Parathyroid adenoma (tissue), 2 donors: ENCODE measurements around the gene TIGAR.

Source experiments
- H2AFZ ChIP-seq: fragments of 300-600 bp; sonication (generic); one replicate; pipeline ENCODE4 v1.7.0; 2017; ENCODE audit warnings: antibody characterized with exemption, mild to moderate bottlenecking
- H3K27ac ChIP-seq: fragments of 300-600 bp; sonication (generic); one replicate; pipeline ENCODE4 v1.7.0; 2017
- H3K27me3 ChIP-seq: fragments of 300-600 bp; sonication (generic); one replicate; pipeline ENCODE4 v1.7.0; 2017; ENCODE audit warnings: low read length; ENCODE audit not compliant: control insufficient read depth, insufficient read depth
- H3K36me3 ChIP-seq: fragments of 300-600 bp; sonication (generic); one replicate; pipeline ENCODE4 v1.7.0; 2017; ENCODE audit warnings: low read length; ENCODE audit not compliant: control insufficient read depth, insufficient read depth
- H3K4me1 ChIP-seq: fragments of 300-600 bp; sonication (generic); one replicate; pipeline ENCODE4 v1.7.0; 2017; ENCODE audit warnings: control low read depth
- H3K4me2 ChIP-seq: fragments of 300-600 bp; sonication (generic); one replicate; pipeline ENCODE4 v1.7.0; 2017; ENCODE audit warnings: low read length
- H3K4me3 ChIP-seq: fragments of 300-600 bp; sonication (generic); one replicate; pipeline ENCODE4 v1.7.0; 2017; ENCODE audit warnings: low read depth, low read length
- H3K79me2 ChIP-seq: fragments of 300-600 bp; sonication (generic); one replicate; pipeline ENCODE4 v1.7.0; 2017; ENCODE audit warnings: control low read depth
- H3K9ac ChIP-seq: fragments of 300-600 bp; sonication (generic); one replicate; pipeline ENCODE4 v1.7.0; 2017; ENCODE audit warnings: mild to moderate bottlenecking
- H3K9me3 ChIP-seq: fragments of 300-600 bp; sonication (generic); one replicate; pipeline ENCODE4 v1.7.0; 2017; ENCODE audit warnings: low read length; ENCODE audit not compliant: control insufficient read depth
- CTCF ChIP-seq: fragments of 300-600 bp; sonication (generic); IDR thresholded peaks from one replicate; pipeline ENCODE4 v1.7.0; 2017; ENCODE audit warnings: antibody characterized with exemption, mild to moderate bottlenecking
- donor health status: primary hyperparathyroidism.

Gene TIGAR

GRCh38 chr12:4401117-4401516, 80.1 kb downstream of the TIGAR start:
- H3K4me1 ChIP-seq, result no peaks in the 10 kb centered on the region

GRCh38 chr12:4402996-4403395, 82.0 kb downstream of the TIGAR start:
- Histone ChIP-seq H3K4me1 (no peaks in the 10 kb centered on the region), H3K27me3 (no peaks in the 10 kb centered on the region), H3K27ac (no peak overlapping the region), H3K36me3 (no peaks in the 10 kb centered on the region), H3K4me3 (no peak overlapping the region), H2AFZ (no peak overlapping the region), H3K79me2 (no peaks in the 10 kb centered on the region), H3K9me3 (no peaks in the 10 kb centered on the region), H3K4me2 (no peak overlapping the region), H3K9ac (no peak overlapping the region)
- no peak for TF ChIP-seq CTCF

More at GRCh38 chr12:4401117-4401516, 80.1 kb downstream of the TIGAR start:
- no peaks in the 10 kb centered on the region for H3K9me3 ChIP-seq
- no peak overlapping the region for H2AFZ ChIP-seq
- TF ChIP-seq CTCF, result no peak
- no peaks in the 10 kb centered on the region for H3K79me2 ChIP-seq
- H3K4me2 ChIP-seq, result no peak overlapping the region
- H3K36me3 ChIP-seq, result no peaks in the 10 kb centered on the region
- H3K9ac ChIP-seq, result no peak overlapping the region
- no peak overlapping the region for H3K27ac ChIP-seq
- no peaks in the 10 kb centered on the region for H3K27me3 ChIP-seq
- H3K4me3 ChIP-seq, result no peak overlapping the region
